ENCODE measurements around the gene ATP6V0C.

Gene ATP6V0C

DNA sequence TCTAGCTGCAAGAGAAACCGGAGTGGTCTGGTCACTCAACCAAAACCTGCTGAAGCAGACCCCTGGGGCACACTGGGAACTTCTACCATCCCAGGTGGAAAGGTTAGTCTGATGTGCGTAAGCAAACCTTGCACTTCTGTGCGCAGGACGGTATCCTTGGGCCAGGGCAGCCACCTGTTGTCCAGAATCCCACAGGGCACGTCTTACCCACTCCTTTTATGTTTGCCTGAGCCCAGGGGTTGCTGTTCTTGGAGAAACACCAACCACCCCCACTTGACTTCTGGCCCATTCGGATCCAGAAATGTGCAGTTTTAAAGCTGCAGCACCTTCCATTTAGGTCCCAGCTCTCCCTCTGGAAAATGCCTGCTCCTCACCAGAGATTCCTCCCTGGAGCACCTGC lies 20.1 kb upstream of the ATP6V0C start:
- DNase-seq (ENCODE audit: low read depth), result no peak

DNA sequence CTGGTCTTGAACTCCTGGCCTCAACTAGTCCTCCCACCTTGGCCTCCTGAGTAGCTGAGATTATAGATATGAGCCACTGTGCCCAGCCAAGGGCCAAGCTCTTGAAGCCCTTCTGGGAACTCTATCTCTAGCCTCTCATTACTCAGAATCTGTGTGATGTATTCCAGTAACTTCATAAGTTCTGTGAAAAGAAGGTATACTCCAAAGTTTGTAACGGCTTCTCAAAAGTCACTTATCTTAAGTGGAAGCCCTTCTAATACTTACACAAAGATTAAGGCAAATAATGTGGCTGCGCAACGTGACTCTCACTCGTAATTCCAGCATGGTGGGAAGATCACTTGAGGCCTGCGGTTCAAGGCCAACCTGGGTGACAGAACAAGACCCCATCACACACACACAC lies 19.1 kb upstream of the ATP6V0C start:
- no peak for DNase-seq (ENCODE audit: low read depth)

GRCh38 chr16:2495041-2495440 lies 18.7 kb upstream of the ATP6V0C start:
- no peak for DNase-seq (ENCODE audit: low read depth)

GRCh38 chr16:2496223-2497115 lies 17.3 kb upstream of the ATP6V0C start:
- no peak for DNase-seq (ENCODE audit: low read depth)

- no peak for DNase-seq (ENCODE audit: low read depth)
These were observed 16.6 kb upstream of the ATP6V0C start for GRCh38 chr16:2497116-2497630.

- no peak for DNase-seq (ENCODE audit: low read depth)
These were observed 15.9 kb upstream of the ATP6V0C start for GRCh38 chr16:2497695-2498484.

- DNase-seq (ENCODE audit: low read depth), result no peak
These were observed 15.1 kb upstream of the ATP6V0C start for GRCh38 chr16:2498531-2499253.

- DNase-seq (ENCODE audit: low read depth), result no peak
These were observed 14.3 kb upstream of the ATP6V0C start for GRCh38 chr16:2499454-2499853.

- DNase-seq (ENCODE audit: low read depth), result no peak
These were observed 13.8 kb upstream of the ATP6V0C start for GRCh38 chr16:2499890-2500429.

GRCh38 chr16:2500430-2500917 lies 13.3 kb upstream of the ATP6V0C start:
- no peak for DNase-seq (ENCODE audit: low read depth)

- no peak for DNase-seq (ENCODE audit: low read depth)
These were observed 12.6 kb upstream of the ATP6V0C start for GRCh38 chr16:2500918-2501750.

DNA sequence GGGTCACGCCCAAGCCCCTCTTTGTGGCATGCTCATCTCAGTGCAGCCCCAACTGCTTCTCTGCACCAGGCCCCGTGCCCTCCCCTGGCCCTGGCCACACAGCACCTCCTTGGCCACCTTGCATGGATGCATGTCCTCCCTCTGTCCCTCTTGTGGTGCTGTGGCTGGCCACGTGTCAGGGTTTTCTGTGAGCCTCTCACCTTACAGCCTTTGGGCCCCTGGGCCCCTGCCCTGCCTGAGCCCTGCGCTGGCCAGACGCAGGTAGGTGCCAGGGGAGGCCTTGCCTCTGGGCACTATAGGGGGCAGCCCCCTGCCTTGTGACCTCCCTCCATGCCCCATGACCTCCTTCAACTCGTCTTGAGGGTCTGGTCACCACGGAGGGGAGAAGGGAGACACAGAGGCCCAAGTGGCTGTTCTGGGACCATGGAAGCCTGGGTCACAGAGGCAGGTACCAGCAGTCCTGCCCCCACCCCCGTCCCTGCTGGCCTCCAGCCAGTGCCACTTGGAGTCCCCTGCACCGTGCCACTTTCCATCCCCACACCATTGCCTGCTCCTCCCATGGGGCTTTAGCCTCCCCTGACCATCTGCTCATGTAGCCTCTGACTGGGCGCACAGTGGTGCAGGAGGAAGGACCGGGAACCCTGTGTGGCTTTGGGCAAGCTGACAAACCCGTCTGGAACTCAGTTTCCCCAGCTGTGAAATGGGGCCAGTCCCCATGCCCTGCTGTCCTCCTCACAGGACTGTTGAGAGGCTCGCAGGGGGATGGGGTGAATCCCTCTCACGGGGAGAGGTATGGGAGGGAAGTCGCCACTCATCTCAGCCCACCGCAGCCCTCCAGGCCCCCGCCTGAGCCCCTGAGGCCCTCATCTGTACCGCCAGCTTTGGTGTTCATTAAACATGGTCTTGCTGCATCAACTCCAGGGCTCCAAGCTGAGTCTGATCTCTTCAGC lies 11.5 kb upstream of the ATP6V0C start:
- no peak for DNase-seq (ENCODE audit: low read depth)

DNA sequence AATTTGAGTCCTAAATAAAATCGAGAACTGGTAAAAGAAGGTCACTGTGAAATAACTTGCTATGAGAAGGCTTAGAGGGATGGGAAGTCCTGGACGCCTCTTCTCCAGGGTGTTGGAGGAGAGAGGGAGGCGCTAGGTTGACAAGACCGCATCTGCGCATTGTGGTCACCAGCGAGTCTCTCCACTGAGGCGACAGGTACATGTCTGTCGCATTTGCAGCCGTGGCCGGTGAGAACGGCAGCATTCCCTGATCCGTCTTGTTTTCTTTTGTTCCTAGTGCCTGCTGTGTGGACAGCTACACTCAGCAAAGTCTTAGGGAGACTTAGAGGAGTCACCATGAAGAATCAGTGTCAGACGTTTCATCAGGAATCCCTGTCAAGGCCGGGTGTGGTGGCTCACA lies 8.1 kb upstream of the ATP6V0C start:
- DNase-seq (ENCODE audit: low read depth), result no peak

DNA sequence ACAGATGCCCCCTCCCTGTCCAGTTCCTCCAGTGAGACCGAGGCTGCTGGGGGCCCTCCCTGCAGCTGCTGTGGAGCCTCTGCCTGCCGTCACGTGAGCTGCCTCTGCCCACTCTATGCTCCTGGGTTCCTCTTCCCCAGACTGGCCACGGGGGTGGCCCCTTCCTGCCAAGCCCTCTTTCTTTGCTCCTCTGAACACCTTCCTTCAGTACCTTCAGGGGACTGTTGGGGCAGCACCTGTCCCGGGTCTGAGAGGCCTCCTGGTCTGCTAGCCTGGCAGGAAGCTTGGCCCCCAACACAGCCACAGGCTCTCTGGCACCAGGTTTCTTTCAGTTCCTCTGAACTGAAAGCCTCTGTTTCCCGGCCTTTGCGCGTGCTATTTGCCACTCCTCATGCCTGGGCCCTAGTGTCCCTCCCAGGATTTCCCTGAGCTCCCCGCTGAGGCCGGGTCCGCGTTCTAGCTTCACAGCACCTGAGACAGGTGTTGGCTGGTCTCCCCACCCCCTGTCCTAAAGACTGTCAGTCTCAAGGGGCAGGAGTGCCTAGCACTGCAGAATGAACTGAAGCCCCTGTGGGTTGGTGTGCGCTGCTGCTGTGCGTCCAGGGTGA lies 6.6 kb upstream of the ATP6V0C start:
- no peak for DNase-seq (ENCODE audit: low read depth)

GRCh38 chr16:2507665-2508064 lies 6.1 kb upstream of the ATP6V0C start:
- no peak for DNase-seq (ENCODE audit: low read depth)

GRCh38 chr16:2508722-2509400 lies 4.9 kb upstream of the ATP6V0C start:
- no peak for DNase-seq (ENCODE audit: low read depth)

- no peak for DNase-seq (ENCODE audit: low read depth)
These were observed 2.5 kb upstream of the ATP6V0C start for GRCh38 chr16:2511128-2511800.
